GM19193 (cell line): ENCODE data around the gene BYSL.

Source experiments
- POLR2A ChIP-seq: IDR thresholded peaks from 4 replicates; pipeline ENCODE4 v1.6.1; 2011; ENCODE audit not compliant: insufficient read depth, insufficient read length; ENCODE audit errors: extremely low read depth

Gene BYSL

GRCh38 chr6:41920921-41921711 is at the start of gene BYSL, which contains the start of gene MED20:
Gene BYSL, plus strand, starts transcription at chr6:41921499. Its CDS starts 64 bp downstream, at chr6:41921563.
Gene MED20, minus strand, starts transcription at chr6:41921139. Its CDS starts 121 bp downstream, at chr6:41921018.
- TF ChIP-seq POLR2A, result peak; percentile 57

DNA sequence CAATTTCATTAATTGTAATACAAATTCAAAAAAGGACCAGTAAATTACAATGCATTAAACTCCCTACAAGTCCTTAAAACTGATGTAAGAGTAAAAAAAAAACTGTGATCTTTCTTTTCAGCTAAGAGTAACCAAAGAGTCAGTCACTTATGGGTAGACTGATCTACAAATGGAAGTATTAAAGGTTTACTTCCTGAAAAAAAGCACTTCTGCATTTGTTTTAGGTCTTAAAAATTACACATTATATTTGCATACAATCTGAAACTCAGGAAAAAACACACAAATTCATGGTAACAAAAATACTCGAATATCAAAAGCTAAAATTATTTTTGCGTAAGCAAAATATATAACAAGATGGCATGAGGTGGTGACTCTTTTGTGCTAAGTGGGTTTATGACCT is 49.6 kb upstream of the BYSL start:
- TF ChIP-seq POLR2A, result no peak

GRCh38 chr6:41872147-41872546 is 49.2 kb upstream of the BYSL start:
- TF ChIP-seq POLR2A, result no peak

GRCh38 chr6:41874741-41875140 is 46.6 kb upstream of the BYSL start:
- no peak for TF ChIP-seq POLR2A

GRCh38 chr6:41877051-41877680 is 44.1 kb upstream of the BYSL start:
- no peak for TF ChIP-seq POLR2A

DNA sequence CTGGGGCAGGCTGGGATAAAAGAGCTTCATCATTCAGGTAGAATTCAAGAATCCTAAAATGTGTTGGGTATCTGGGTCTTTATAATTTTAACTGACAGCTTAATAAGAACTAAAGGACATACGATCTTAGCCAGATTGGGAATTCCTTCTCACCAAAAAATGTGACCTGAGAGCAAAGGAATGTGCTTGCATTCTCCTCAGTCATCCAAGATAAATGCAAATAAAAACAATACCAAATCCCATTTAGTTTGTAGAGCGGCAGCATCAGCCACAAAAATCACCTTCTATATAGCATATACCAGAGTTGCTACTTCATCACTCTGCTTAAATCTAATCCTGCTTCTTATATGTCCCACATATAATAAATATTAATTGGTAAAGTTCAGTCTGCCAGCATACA is 43.1 kb upstream of the BYSL start:
- no peak for TF ChIP-seq POLR2A

DNA sequence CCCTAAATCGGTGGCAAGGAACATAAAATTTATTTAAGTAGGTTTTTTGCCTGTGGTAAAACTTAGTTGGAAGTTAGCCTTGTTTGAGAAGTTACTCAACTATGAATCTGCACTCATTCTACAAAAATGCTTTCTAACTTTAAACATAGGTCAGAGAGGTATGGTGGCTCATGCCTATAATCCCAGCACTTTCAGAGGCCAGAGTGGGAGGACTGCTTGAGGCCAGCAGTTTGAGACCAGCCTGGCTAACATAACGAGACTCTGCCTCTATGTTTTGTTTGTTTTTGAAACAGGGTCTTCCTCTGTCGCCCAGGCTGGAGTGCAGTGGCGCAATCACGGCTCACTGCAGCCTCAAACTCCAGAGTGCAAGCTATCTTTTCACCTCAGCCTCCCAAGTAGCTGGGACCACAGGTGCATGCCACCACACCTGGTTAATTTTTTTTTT is 42.3 kb upstream of the BYSL start:
- no peak for TF ChIP-seq POLR2A

- no peak for TF ChIP-seq POLR2A
Observed at GRCh38 chr6:41881506-41881905, 39.8 kb upstream of the BYSL start.

- no peak for TF ChIP-seq POLR2A
Observed at GRCh38 chr6:41884957-41885356, 36.3 kb upstream of the BYSL start.

DNA sequence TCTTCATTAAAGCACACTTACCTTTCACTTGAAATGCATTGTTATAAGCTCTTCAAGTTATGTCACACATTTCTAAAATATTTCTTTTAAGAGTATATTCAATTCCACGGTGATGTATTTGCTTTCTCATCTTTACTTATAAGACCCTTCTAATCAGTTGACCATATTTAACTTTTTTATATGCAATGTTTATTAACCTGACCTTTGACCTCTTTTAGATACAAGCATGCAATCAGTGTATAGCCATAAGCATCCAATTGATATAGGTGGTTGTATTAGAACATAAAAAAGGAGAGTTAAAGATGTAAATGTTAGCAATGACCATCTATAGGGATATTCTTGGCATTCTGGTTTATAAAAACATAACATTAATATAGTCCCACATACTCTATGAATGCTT is 35.4 kb upstream of the BYSL start:
- no peak for TF ChIP-seq POLR2A

GRCh38 chr6:41887331-41887751 is 34.0 kb upstream of the BYSL start:
- no peak for TF ChIP-seq POLR2A

GRCh38 chr6:41892921-41893564 is 28.3 kb upstream of the BYSL start:
- no peak for TF ChIP-seq POLR2A

GRCh38 chr6:41894366-41895299 is 26.7 kb upstream of the BYSL start:
- TF ChIP-seq POLR2A, result no peak
